ENCODE data around the gene SFMBT2. TPM values are rescaled to one million over a fixed set of nuclear protein-coding genes. Genes with fewer than 3 reads are reported as not detected.

Gene SFMBT2
- polyA plus RNA-seq, 2 of the 4 experiments (the other 2 are of a cell fraction): 9.6 to 10.2 TPM

DNA sequence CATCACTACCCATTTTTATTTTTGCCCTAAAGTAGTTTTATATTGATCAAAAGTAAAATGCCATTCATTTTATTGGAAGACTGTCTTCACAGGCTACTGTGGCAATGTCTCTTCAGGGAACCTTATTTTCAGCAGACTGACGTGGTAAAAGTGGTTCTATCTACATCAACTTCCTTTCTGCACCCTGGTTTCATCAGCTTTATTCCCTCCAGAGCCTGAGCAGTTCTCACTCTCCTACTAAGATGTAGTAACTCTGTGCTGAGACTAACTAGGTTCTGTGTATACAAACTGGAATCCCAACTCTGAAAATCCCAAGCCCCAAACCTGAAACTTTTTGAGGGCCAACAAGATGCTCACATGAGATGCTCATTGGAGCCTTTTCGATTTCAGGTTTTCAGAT is 155.3 kb downstream of the SFMBT2 start:
- POLR2A ChIA-PET: no interaction called here
- no peak for FAIRE-seq
- H3K4me3 ChIP-seq: no peak overlapping the region
- no peak for ATAC-seq
- H3K9me3 ChIP-seq: no peaks in the 10 kb centered on the region
- H3K4me1 ChIP-seq: peaks cover 26% of the 10 kb centered on the region
- no peak for TF ChIP-seq RAD21 (conservative IDR thresholded peaks at IDR 0.05 in 1 of 2, IDR thresholded peaks at IDR 0.05 in 1 of 2)
- no peak for TF ChIP-seq NFE2L2 (conservative IDR thresholded peaks at IDR 0.05; ENCODE audit: low read length)
- no peak for TF ChIP-seq ZSCAN20 (CRISPR knock-in tag; IDR thresholded peaks at IDR 0.05)
- TF ChIP-seq HEYL (CRISPR knock-in tag; IDR thresholded peaks at IDR 0.05): no peak
- TF ChIP-seq, protein P1, sequence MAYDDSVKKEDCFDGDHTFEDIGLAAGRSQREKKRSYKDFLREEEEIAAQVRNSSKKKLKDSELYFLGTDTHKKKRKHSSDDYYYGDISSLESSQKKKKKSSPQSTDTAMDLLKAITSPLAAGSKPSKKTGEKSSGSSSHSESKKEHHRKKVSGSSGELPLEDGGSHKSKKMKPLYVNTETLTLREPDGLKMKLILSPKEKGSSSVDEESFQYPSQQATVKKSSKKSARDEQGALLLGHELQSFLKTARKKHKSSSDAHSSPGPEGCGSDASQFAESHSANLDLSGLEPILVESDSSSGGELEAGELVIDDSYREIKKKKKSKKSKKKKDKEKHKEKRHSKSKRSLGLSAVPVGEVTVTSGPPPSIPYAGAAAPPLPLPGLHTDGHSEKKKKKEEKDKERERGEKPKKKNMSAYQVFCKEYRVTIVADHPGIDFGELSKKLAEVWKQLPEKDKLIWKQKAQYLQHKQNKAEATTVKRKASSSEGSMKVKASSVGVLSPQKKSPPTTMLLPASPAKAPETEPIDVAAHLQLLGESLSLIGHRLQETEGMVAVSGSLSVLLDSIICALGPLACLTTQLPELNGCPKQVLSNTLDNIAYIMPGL (CRISPR knock-in tag; IDR thresholded peaks at IDR 0.05; ENCODE audit: borderline replicate concordance): no peak
- TF ChIP-seq ZFP36 (IDR thresholded peaks at IDR 0.05; ENCODE audit: borderline replicate concordance, partially characterized antibody): no peak
- TF ChIP-seq CBX8 (IDR thresholded peaks at IDR 0.05): no peak
- no peak for TF ChIP-seq RARB (CRISPR knock-in tag; IDR thresholded peaks at IDR 0.05)
- TF ChIP-seq, protein P2, sequence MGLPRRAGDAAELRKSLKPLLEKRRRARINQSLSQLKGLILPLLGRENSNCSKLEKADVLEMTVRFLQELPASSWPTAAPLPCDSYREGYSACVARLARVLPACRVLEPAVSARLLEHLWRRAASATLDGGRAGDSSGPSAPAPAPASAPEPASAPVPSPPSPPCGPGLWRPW (IDR thresholded peaks at IDR 0.05): no peak
- TF ChIP-seq TP53 (CRISPR knock-in tag; IDR thresholded peaks at IDR 0.05): no peak
- no peak for TF ChIP-seq NR3C1 (IDR thresholded peaks at IDR 0.05)
- TF ChIP-seq SMC3 (IDR thresholded peaks at IDR 0.05): no peak
- no peak for TF ChIP-seq RCOR1 (IDR thresholded peaks at IDR 0.05; ENCODE audit: low read depth, low read length)
- 95% methylated on average over 2 of the region's 2 CpGs for WGBS (ENCODE audit: missing lambda C conversion rate)
- CTCF ChIA-PET: interaction anchor here (1.0 to 1.2 kb wide), 2 partner anchors 153 to 154 kb away, joined by 3 read pairs; no protein-coding TSS in a partner anchor
- no peak for DNase-seq (ENCODE audit: low read depth in 1 of 2, low spot score in 1 of 2)
- H3K4me2 ChIP-seq: no peak overlapping the region
- H3K27ac ChIP-seq: peak overlapping the region in 1 of 2 experiments; percentile 22; a peak in 1 of 6 replicates

DNA sequence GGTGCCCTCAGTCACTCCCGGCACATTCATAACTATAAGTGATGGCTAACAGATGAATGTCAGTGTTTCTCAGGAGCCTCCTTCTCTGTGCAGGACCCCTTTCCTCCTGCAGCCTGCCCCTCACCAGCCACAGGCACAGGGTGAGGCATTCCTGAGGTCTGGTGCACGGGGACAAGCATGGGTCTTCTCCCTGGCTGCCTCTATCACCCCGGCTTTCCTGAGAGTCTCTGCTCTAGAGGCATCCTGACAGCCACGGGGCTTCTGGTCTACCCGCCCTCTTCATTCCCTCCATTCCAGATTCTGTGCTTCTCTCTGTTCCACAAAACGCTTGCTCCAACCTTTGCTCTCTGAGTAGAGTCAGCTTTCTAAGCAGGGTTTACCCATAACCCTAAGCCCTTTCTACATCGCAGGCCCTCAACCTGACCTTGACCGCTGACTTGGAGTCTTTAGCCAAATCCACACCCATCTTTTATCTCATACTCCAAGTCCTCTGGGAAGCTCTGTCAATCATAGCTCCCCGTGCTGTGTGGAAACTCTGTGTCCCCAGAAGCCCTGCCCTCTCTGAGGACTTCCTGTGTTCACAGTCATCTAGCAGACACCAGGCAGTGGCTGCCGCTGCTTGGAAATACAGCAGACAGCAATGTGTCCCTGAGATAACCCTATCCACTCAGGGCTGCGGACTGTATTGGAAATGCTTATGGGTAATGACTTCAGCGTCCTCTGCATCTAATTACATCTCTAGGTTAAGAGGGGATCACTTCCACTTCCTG is 159.0 kb downstream of the SFMBT2 start:
- Histone ChIP-seq H3K27ac (no peak overlapping the region), H3K4me2 (no peak overlapping the region), H3K4me1 (peaks cover under 1% of the 10 kb centered on the region; the same call in 2 of the 3 replicates), H3K9me3 (no peaks in the 10 kb centered on the region), H3K4me3 (no peak overlapping the region)
- no peak for TF ChIP-seq EHF (CRISPR knock-in tag; IDR thresholded peaks at IDR 0.05)
- TF ChIP-seq POLR2A (IDR thresholded peaks at IDR 0.05; ENCODE audit: low read length): no peak
- TF ChIP-seq CHD4 (IDR thresholded peaks at IDR 0.05; ENCODE audit: borderline replicate concordance): no peak
- no peak for TF ChIP-seq POLR2AphosphoS2 (conservative IDR thresholded peaks at IDR 0.05; ENCODE audit: low read length)
- no peak for TF ChIP-seq JUN (IDR thresholded peaks at IDR 0.05)
- no peak for TF ChIP-seq JUNB (IDR thresholded peaks at IDR 0.05)
- no peak for TF ChIP-seq BHLHE40 (IDR thresholded peaks at IDR 0.05; ENCODE audit: low read depth, low read length)
- no peak for TF ChIP-seq CHD2 (IDR thresholded peaks at IDR 0.05; ENCODE audit: low read length, partially characterized antibody)
- no peak for TF ChIP-seq ZFP36 (IDR thresholded peaks at IDR 0.05; ENCODE audit: borderline replicate concordance, partially characterized antibody)
- 85% methylated on average over 11 of the region's 12 CpGs for WGBS (ENCODE audit: missing lambda C conversion rate)
- FAIRE-seq: no peak
- no peak for ATAC-seq
- ChIA-PET CTCF (interaction anchor here (1.2 kb wide), 1 partner anchor 33 kb away, joined by 3 read pairs; no protein-coding TSS in a partner anchor), POLR2A (no interaction called here)
- DNase-seq (ENCODE audit: low read depth in 1 of 2, low spot score in 1 of 2): no peak

DNA sequence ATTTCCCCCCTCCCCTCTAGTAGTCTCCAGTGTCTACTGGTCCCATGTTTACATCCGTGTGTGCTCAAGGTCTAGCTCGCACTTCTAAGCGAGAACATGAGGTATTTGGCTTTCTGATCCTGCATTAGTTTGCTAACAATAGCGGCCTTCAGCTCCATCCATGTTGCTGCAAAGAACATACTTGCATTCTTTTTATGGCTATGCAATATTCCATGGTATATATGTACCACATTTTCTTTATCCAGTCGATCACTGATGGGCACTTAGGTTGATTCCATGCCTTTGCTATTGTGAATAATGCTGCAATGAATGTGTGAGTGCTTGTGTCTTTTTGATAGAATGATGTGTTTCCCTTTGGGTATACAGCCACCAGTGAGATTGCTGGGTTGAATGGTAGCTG is 160.6 kb downstream of the SFMBT2 start:
- POLR2A ChIA-PET: no interaction called here
- WGBS (ENCODE audit: missing lambda C conversion rate): 87% methylated on average over 5 of the region's 5 CpGs
- FAIRE-seq: no peak

More for the DNA sequence above, 160.6 kb downstream of the SFMBT2 start:
- Histone ChIP-seq H3K4me3 (no peak overlapping the region), H3K4me1 (no peaks in the 10 kb centered on the region), H3K27ac (no peak overlapping the region), H3K4me2 (no peak overlapping the region), H3K9me3 (no peaks in the 10 kb centered on the region)
- ATAC-seq (no peak), DNase-seq (ENCODE audit: low read depth in 1 of 2, low spot score in 1 of 2) (no peak)
- CTCF ChIA-PET: interaction anchor here (1.2 kb wide), 1 partner anchor 31 kb away, joined by 3 read pairs; no protein-coding TSS in a partner anchor
- no peak for TF ChIP-seq RAD21 (conservative IDR thresholded peaks at IDR 0.05 in 1 of 2, IDR thresholded peaks at IDR 0.05 in 1 of 2)
- TF ChIP-seq, protein P2 (IDR thresholded peaks at IDR 0.05): no peak
- TF ChIP-seq, protein P3, sequence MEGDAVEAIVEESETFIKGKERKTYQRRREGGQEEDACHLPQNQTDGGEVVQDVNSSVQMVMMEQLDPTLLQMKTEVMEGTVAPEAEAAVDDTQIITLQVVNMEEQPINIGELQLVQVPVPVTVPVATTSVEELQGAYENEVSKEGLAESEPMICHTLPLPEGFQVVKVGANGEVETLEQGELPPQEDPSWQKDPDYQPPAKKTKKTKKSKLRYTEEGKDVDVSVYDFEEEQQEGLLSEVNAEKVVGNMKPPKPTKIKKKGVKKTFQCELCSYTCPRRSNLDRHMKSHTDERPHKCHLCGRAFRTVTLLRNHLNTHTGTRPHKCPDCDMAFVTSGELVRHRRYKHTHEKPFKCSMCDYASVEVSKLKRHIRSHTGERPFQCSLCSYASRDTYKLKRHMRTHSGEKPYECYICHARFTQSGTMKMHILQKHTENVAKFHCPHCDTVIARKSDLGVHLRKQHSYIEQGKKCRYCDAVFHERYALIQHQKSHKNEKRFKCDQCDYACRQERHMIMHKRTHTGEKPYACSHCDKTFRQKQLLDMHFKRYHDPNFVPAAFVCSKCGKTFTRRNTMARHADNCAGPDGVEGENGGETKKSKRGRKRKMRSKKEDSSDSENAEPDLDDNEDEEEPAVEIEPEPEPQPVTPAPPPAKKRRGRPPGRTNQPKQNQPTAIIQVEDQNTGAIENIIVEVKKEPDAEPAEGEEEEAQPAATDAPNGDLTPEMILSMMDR (IDR thresholded peaks at IDR 0.05): no peak
- TF ChIP-seq, protein P4, sequence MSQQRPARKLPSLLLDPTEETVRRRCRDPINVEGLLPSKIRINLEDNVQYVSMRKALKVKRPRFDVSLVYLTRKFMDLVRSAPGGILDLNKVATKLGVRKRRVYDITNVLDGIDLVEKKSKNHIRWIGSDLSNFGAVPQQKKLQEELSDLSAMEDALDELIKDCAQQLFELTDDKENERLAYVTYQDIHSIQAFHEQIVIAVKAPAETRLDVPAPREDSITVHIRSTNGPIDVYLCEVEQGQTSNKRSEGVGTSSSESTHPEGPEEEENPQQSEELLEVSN (IDR thresholded peaks at IDR 0.05; ENCODE audit: borderline replicate concordance, low read depth): no peak
